ENCODE data around the gene MRPL21.

- TF ChIP-seq CTCF (CRISPR knock-in tag; IDR thresholded peaks at IDR 0.05) (no peak), HMGXB4 (CRISPR knock-in tag; IDR thresholded peaks at IDR 0.05; ENCODE audit: borderline replicate concordance in 1 of 2, low read depth in 1 of 2) (no peak)
Observed at GRCh38 chr11:68890490-68891231, 13.0 kb downstream of the MRPL21 start.

Data from HepG2 (cell line).